Measurements from ENCODE around the gene TLNRD1.

Gene TLNRD1

GRCh38 chr15:81029414-81030300 is 28.9 kb downstream of the TLNRD1 start:
- DNase-seq: no peak

DNA sequence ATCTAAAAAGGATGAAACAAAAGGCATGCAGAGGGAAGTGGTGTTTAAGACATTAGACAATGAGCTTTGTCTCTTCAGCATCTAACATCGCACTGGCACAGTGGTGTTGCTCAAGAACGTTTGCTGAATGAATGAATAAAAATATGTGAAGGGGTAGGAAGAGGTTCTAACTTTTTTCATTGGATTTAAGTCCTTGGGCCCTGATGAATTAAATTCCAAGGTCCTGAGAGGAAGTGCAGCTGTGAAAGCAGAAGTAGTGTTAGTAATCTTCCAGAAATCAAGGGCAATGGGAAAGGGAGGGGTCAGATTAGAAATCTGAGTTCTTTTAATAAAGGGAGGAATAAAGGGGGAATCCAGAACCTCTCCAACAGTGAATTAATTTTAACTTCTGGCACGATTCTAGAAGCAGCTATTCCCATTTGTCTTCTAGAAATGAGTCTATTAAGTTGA is 29.6 kb downstream of the TLNRD1 start:
- DNase-seq: no peak

DNA sequence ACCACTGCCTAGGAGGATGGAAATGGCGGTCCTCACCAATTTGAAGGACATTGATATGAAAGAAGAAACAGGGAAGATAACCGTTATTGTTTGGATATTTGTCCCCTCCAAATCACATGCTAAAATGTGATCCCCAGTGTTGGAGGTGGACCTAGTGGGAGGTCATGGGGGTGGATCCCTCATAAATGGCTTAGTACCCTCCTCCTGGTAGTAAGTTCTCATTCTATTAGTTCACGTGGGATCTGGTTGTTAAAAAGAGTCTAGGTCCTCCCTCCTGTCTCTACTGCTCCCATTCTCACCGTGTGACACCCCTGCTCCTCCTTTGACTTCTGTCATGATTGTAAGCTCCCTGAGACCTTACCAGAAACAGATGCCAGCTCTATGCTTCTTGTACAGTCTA is 30.5 kb downstream of the TLNRD1 start:
- DNase-seq: no peak

- no peak for DNase-seq
Measured at GRCh38 chr15:81032355-81032754, 31.6 kb downstream of the TLNRD1 start.

DNA sequence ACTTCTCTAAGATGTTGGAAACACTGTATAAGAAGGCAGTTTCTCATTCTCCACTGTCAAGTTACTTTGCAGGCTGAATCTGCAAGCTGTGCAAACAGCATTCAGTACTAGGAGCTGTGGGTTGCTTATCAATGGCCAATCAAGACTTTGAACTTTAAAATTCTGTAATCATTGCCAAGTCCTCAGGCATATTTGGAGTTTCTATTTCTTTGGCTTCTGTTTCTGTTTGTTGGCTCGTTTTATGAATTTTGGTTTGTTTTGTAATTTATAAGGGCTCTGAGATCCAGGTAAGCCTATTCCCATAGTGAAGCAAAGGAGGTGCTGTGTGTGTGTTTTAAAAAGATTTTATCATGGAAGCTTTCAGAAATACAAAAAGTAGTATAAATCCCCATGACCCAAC is 32.1 kb downstream of the TLNRD1 start:
- DNase-seq: no peak

DNA sequence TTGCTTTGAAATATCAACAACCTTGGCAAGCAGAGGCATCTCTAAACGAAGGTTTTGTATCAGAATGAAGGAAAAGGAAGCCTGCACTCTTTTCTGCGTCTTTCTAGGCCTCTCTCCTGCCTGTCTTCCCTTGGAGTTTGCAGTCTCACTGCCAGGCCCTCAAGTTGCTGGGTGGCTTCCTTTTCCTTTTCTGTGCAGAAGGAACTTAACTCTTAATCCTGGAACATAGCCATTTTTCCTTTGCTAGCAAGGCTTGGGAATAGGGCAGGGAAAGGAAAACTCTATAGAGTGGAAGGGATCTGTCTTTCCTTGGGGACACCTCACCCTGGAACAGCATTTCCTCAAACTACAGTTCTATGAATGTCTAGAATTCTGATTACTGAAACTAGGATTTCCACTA is 32.8 kb downstream of the TLNRD1 start:
- no peak for DNase-seq

DNA sequence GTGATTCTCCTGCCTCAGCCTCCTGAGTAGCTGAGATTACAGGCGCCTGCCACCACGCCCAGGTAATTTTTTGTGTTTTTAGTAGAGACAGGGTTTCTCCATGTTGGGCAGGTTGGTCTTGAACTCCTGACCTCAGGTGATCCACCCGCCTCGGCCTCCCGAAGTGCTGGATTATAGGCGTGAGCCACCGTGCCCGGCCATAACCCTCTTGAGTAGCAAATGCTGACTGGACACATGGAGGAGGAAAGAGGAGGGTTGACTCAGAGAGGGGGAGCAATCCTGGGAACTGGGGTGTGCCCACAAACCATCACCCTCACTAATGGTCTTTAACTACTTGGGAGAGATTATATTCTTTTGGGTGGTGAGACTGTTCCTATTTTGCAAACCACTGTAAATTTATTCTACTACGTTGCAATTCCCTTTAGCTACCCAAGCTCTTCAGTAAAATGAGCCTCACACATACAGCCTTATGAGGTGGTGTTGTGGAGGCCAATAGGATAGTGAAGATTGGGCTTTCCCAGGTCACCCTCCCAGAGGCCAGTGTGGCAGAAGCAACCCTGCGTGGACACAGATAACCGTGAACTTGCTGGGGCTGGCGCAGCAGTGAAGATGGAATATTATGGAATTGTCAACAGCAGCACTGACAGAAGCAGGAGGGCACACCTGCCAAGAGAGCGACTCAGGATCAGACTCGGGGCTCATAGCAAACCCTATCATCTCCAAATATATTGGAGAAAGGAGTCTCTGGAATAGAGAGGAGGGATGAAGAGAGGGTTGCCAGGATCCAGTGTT is 37.4 kb downstream of the TLNRD1 start:
- DNase-seq: no peak

DNA sequence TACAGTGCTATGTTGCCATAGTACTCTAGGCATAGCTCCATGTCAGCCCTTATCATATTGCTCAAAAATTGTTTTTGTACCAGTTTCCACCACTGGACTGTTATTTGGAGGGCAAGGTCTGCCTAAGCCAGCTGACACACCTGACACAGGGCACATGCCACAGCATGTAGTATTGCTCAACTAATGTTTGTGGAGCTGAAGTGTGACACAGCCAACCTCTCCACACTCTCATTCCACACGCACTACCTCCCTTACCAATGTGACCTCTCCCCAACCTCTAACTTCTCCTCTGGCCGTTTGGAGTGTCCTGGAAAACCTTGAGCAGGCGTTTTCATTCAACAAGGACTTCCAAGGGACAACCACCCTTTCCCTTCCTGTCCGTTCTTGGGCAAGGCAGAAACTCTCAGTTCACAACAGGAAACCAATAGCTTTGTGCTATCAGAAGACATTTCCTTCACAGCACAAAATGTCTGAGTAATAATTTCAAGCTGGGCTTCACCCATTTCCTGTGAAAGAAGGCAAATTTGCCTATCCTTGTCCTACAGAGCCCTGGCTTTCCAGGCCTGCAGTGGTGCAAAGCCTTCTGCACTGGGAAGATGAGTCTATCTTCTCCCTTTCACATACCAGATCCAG is 38.4 kb downstream of the TLNRD1 start:
- no peak for DNase-seq

- no peak for DNase-seq
Measured at GRCh38 chr15:81040757-81041156, 40.0 kb downstream of the TLNRD1 start.

GRCh38 chr15:81043281-81043934 is 42.7 kb downstream of the TLNRD1 start:
- DNase-seq: no peak

DNA sequence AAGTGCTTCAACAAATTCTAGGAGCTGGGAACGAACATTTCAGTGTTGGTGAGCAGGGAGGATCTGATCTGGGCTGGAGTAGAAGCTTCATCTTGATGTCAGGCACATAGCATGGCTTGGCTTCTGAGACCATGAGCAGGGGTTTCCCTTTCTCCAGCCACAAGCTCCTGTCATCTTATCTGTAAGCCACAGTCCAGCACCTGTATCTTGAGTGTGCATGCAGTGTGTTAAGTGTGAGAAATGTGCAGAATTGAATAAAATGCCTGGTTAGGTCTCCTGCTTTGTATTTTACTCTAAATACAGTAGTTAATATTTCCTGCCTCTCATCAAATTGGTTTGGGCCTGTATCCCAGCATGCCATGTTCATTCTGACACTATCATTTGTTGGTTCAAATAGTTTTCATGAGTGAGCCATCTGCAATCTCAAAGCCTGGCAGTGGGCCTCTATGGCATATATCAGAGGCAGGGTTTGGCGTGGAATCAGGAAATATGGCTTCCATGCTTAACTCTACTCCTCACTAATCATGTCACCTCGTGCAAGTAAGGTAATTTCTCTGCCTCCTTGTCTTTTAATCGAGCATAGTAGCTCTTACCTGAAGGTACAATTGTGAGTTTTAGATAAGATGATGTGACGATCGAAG is 43.3 kb downstream of the TLNRD1 start:
- no peak for DNase-seq

DNA sequence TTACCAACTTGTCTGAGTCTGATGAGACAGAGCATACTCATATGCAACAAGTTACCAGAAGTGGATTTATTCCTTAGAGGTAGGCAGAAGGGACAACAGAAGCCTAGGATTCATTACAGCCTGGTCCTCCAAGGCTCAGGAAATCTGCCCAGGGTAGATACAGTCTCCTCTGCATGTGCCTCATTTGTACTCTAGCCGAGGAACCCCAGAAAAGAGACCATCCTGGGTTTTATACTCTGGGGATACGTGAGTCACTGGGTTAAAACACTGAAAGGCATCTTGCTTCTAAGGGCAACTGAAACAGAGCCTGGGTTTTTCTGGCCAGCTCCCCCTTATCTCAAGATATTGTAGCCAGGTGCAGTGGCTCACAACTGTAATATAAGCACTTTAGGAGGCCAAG is 45.6 kb downstream of the TLNRD1 start:
- no peak for DNase-seq

- DNase-seq: no peak
Measured at GRCh38 chr15:81047928-81048327, 47.2 kb downstream of the TLNRD1 start.

DNA sequence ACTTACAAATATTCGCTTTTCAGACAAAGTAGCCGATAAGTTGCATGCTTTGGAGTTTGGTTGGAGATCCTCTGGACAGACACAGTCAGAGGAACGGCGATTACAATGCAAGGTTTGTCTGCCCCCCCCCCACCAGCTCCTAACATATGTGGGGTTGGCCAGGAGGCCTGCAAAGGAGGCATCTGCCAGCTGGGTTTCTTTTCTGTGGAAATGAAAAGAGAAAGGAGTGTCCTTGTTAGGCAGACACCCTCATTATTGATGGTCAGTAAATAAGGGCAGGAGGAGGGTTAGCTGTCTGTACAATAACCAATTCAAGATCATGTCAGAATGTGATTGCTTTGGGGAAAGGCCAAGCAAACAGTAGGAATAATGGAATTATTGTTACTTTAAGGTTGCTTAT is 49.1 kb downstream of the TLNRD1 start:
- DNase-seq: no peak

GRCh38 chr15:81050259-81050658 is 49.5 kb downstream of the TLNRD1 start:
- no peak for DNase-seq

DNA sequence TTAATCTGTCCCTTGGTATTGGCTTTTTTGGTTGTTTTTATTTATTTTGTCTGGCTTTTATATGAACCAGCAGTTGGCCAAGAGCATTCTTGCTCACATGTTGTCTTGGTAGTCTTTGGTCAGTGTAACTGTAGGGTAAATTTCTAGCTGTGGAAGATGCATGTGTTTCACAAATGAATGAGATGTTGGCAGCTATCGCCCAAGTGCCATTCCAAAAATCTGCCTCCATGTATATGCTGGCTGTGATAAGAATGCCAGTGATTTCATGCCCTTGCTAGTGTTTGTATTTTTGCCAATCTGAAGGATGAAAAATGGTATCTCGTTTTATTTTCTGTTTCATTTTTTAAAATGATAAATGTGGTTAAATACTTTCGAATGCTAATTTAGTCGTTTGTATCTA is 50.1 kb downstream of the TLNRD1 start:
- DNase-seq: no peak

DNA sequence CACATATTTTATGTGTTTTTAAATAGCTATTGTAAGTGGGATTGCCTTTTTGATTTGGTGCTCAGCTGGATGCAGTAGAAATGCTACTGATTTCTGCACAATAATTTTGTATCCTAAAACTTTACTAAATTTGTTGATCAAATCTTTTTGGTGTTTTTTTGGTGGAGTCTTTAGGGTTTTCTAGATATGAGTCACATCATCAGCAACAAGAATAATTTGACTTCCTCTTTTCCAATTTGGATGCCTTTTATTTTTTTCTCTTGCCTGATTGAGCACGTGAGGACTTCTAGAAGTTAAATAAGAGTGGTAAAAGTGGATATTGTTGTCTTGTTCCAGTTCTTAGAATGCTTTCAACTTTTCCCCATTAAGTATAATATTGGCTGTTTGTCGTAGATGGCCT is 51.3 kb downstream of the TLNRD1 start:
- no peak for DNase-seq

GRCh38 chr15:81053621-81054020 is 52.9 kb downstream of the TLNRD1 start:
- DNase-seq: no peak

DNA sequence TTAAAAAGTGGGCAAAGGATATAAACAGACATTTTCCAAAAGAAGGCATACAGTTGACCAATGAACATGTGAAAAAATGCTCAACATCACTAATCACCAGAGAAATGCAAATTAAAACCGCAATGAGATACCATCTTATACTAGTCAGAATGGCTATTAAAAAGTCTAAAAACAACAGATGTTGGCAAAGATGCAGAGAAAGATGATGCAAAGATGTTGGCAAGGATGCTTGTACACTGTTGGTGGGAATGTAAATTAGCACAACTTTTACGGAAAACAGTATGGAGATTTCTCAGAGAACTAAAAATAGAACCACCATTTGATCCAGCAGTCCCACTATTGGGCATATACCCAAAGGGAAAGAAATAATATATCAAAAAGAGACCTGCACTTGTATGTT is 53.5 kb downstream of the TLNRD1 start:
- no peak for DNase-seq

All from NCI-H345 (cell line).